IMR-90 (cell line): ENCODE data around the gene PLPP4.

Experiments
- CEBPB ChIP-seq: IDR thresholded peaks from 2 replicates; pipeline ENCODE4 v1.6.1; 2012; ENCODE audit warnings: low read depth, low read length, improper control_type of control experiment
- CHD1 ChIP-seq: IDR thresholded peaks from 2 replicates; pipeline ENCODE4 v1.6.1; 2012; ENCODE audit warnings: low read depth, low read length, improper control_type of control experiment
- CTCF ChIP-seq: conservative IDR thresholded peaks from 2 replicates; pipeline ENCODE4 v1.5.1; 2012; ENCODE audit warnings: mild to moderate bottlenecking, low read depth, low read length, improper control_type of control experiment
- ELK1 ChIP-seq: fragments of 150-350 bp; IDR thresholded peaks from 2 replicates; pipeline ENCODE4 v1.6.1; 2016; ENCODE audit warnings: low read depth, mild to moderate bottlenecking, low read length, moderate library complexity, borderline replicate concordance
- FOS ChIP-seq: fragments of 150-350 bp; IDR thresholded peaks from 2 replicates; pipeline ENCODE4 v1.6.1; 2016; ENCODE audit warnings: low read depth, low read length
- MXI1 ChIP-seq: IDR thresholded peaks from 2 replicates; pipeline ENCODE4 v1.6.1; 2012; ENCODE audit warnings: low read depth, mild to moderate bottlenecking, low read length, moderate library complexity, borderline replicate concordance
- RAD21 ChIP-seq: IDR thresholded peaks from 2 replicates; pipeline ENCODE4 v1.6.1; 2012; ENCODE audit warnings: low read length, improper control_type of control experiment

GRCh38 chr10:120478386-120478785 is 21.4 kb downstream of the PLPP4 start:
- no peak for TF ChIP-seq CTCF
- no peak for TF ChIP-seq ELK1
- no peak for TF ChIP-seq CEBPB
- no peak for TF ChIP-seq FOS
- no peak for TF ChIP-seq MXI1
- TF ChIP-seq CHD1: no peak
- TF ChIP-seq RAD21: no peak
